ENCODE results near the gene PEAK3. TPM values are rescaled to one million over a fixed set of nuclear protein-coding genes. Genes with fewer than 3 reads are reported as not detected.

The PEAK3 gene
- total RNA-seq, 1 donor from 2014 or later = not detected

- H3K4me3 ChIP-seq (ENCODE audit: low read depth, low read length) = no peak overlapping the region
- DNase-seq (ENCODE audit: low read depth) = no peak
- no peaks in the 10 kb centered on the region for H3K36me3 ChIP-seq (ENCODE audit: control insufficient read depth, insufficient read depth, low read length)
- no peak for TF ChIP-seq CTCF (IDR thresholded peaks at IDR 0.05; ENCODE audit: insufficient read depth, low read length, severe bottlenecking)
- peaks cover 25% of the 10 kb centered on the region for H3K27me3 ChIP-seq (ENCODE audit: control insufficient read depth, insufficient read depth, low read length)
- FAIRE-seq = no peak
Observed at GRCh38 chr19:2255112-2255845, 26.7 kb downstream of the PEAK3 start.

- peaks cover 32% of the 10 kb centered on the region for H3K27me3 ChIP-seq (ENCODE audit: control insufficient read depth, insufficient read depth, low read length)
- no peak overlapping the region for H3K4me3 ChIP-seq (ENCODE audit: low read depth, low read length)
- H3K36me3 ChIP-seq (ENCODE audit: control insufficient read depth, insufficient read depth, low read length) = no peaks in the 10 kb centered on the region
- FAIRE-seq = no peak
- TF ChIP-seq CTCF (IDR thresholded peaks at IDR 0.05; ENCODE audit: insufficient read depth, low read length, severe bottlenecking) = peak; percentile 49
- DNase-seq (ENCODE audit: low read depth) = no peak
Observed at GRCh38 chr19:2254064-2254872, 27.7 kb downstream of the PEAK3 start.

- FAIRE-seq (no peak), DNase-seq (ENCODE audit: low read depth) (no peak)
- TF ChIP-seq CTCF (IDR thresholded peaks at IDR 0.05; ENCODE audit: insufficient read depth, low read length, severe bottlenecking) = no peak
- H3K27me3 ChIP-seq (ENCODE audit: control insufficient read depth, insufficient read depth, low read length) = peaks cover 32% of the 10 kb centered on the region
- H3K36me3 ChIP-seq (ENCODE audit: control insufficient read depth, insufficient read depth, low read length) = no peaks in the 10 kb centered on the region
- no peak overlapping the region for H3K4me3 ChIP-seq (ENCODE audit: low read depth, low read length)
Observed at GRCh38 chr19:2253106-2254063, 28.6 kb downstream of the PEAK3 start.

- H3K27me3 ChIP-seq (ENCODE audit: control insufficient read depth, insufficient read depth, low read length) = peaks cover 32% of the 10 kb centered on the region
- no peak for FAIRE-seq
- TF ChIP-seq CTCF (IDR thresholded peaks at IDR 0.05; ENCODE audit: insufficient read depth, low read length, severe bottlenecking) = no peak
Observed at GRCh38 chr19:2252797-2253105, 29.2 kb downstream of the PEAK3 start.

GRCh38 chr19:2252055-2252796 lies 29.7 kb downstream of the PEAK3 start:
- Histone ChIP-seq H3K27me3 (ENCODE audit: control insufficient read depth, insufficient read depth, low read length) (peaks cover 32% of the 10 kb centered on the region), H3K36me3 (ENCODE audit: control insufficient read depth, insufficient read depth, low read length) (peaks cover 3% of the 10 kb centered on the region), H3K4me3 (ENCODE audit: low read depth, low read length) (no peak overlapping the region)
- TF ChIP-seq CTCF (IDR thresholded peaks at IDR 0.05; ENCODE audit: insufficient read depth, low read length, severe bottlenecking) = no peak
- DNase-seq (ENCODE audit: low read depth) (no peak), FAIRE-seq (no peak)

More at GRCh38 chr19:2252797-2253105, 29.2 kb downstream of the PEAK3 start:
- H3K4me3 ChIP-seq (ENCODE audit: low read depth, low read length) = no peak overlapping the region
- no peak for DNase-seq (ENCODE audit: low read depth)
- H3K36me3 ChIP-seq (ENCODE audit: control insufficient read depth, insufficient read depth, low read length) = no peaks in the 10 kb centered on the region

Measured in bronchial epithelial cell (primary cell).